Thymus (tissue), 11 donors: Measurements from ENCODE around the gene NGF. TPM values are rescaled to one million over a fixed set of nuclear protein-coding genes. Genes with fewer than 3 reads are reported as not detected.
"Not testable (repeated sequence)": the region's sequence is repeated elsewhere in the genome, so short reads cannot be mapped to it uniquely, and the experiment has no call there.

ENCODE experiments used
- DNase-seq, 9 donors: peaks; one replicate each; pipeline ENCODE4 v3.0.0-alpha.2; 2013; ENCODE audit warnings: low spot score in 9 of 9, low read depth in 6 of 9, missing footprints in 1 of 9
- H3K27ac ChIP-seq, 2 donors: one replicate each; pipeline ENCODE4 v1.5.1; 2013; ENCODE audit warnings: control low read depth in 1 of 2, low read depth in 1 of 2, low read length in 1 of 2, mild to moderate bottlenecking in 1 of 2, moderate library complexity in 1 of 2
- H3K27me3 ChIP-seq, 2 donors: one replicate each; pipeline ENCODE4 v1.5.1; 2013; ENCODE audit warnings: low read length in 1 of 2; ENCODE audit not compliant: control insufficient read depth in 2 of 2, insufficient read depth in 1 of 2
- H3K36me3 ChIP-seq, 2 donors: one replicate each; pipeline ENCODE4 v1.5.1; 2013; ENCODE audit warnings: low read length in 1 of 2, mild to moderate bottlenecking in 1 of 2, moderate library complexity in 1 of 2; ENCODE audit not compliant: control insufficient read depth in 2 of 2, insufficient read depth in 2 of 2
- H3K4me1 ChIP-seq, 2 donors: one replicate each; pipeline ENCODE4 v1.5.1; 2013; ENCODE audit warnings: low read length in 2 of 2; ENCODE audit not compliant: control insufficient read depth in 2 of 2, insufficient read depth in 2 of 2
- H3K4me3 ChIP-seq, 2 donors: one replicate each; pipeline ENCODE4 v1.5.1; 2013; ENCODE audit warnings: low read length in 2 of 2, control low read depth in 1 of 2, mild to moderate bottlenecking in 1 of 2
- H3K9me3 ChIP-seq, 2 donors: one replicate each; pipeline ENCODE4 v1.5.1; 2013; ENCODE audit warnings: low read length in 1 of 2, mild to moderate bottlenecking in 1 of 2; ENCODE audit not compliant: control insufficient read depth in 2 of 2, insufficient read depth in 1 of 2
- WGBS: extraction: QIAGEN DNeasy Blood & Tissue Kit; methylation state at CpG from one replicate; pipeline ENCODE4 v1.1.7; 2013; 5-methylcytosine and 5-hydroxymethylcytosine counted together
- polyA plus RNA-seq: library from polyadenylated mRNA; stranded (reverse); fragments of 200-250 nt; gene quantifications from one replicate; pipeline ENCODE4 v1.2.3, GENCODE V29; 2013
- total RNA-seq: library from RNA; stranded (reverse); fragments of 120-200 nt; gene quantifications from one replicate; pipeline ENCODE4 v1.2.4, GENCODE V29; 2013
- donor health status: healthy.

Gene NGF
- total and polyA plus RNA-seq, 2 donors: 0.47 to 1.1 TPM

DNA sequence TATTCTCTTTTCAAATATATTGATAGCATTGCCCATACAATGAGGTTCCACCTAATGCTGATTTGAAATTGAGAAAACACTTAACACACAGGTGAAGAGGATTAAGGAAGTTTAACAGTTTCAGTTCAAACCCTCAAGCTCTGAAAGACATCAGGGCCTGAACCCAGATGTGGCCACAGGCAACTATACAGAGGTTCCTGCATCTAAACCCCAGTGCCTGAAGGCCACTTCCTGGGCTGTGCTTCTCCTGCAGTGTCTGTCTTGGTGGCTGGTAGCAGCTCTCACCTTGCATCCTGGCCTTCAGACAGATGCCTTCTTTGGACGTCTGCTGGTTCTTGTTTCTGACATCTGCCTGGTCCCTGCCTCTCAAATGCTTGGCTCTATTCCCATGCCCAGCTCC, 25.1 kb upstream of the NGF start:
- Histone ChIP-seq H3K27me3 (no peaks in the 10 kb centered on the region), H3K36me3 (no peaks in the 10 kb centered on the region), H3K4me3 (no peak overlapping the region), H3K27ac (no peak overlapping the region), H3K4me1 (no peaks in the 10 kb centered on the region), H3K9me3 (peaks cover 0 to 10% of the 10 kb centered on the region in 2 donors)
- WGBS: 86% methylated on average over 1 of the region's 1 CpG
- peak in 1 of 9 donors; percentile 13 for DNase-seq

- not testable (repeated sequence) for H3K4me1 ChIP-seq, H3K27ac ChIP-seq, H3K36me3 ChIP-seq, DNase-seq, H3K9me3 ChIP-seq, H3K27me3 ChIP-seq, H3K4me3 ChIP-seq
- WGBS: 97% methylated on average over 26 of the region's 26 CpGs
Measured at GRCh38 chr1:115360505-115361129, 22.6 kb upstream of the NGF start.

DNA sequence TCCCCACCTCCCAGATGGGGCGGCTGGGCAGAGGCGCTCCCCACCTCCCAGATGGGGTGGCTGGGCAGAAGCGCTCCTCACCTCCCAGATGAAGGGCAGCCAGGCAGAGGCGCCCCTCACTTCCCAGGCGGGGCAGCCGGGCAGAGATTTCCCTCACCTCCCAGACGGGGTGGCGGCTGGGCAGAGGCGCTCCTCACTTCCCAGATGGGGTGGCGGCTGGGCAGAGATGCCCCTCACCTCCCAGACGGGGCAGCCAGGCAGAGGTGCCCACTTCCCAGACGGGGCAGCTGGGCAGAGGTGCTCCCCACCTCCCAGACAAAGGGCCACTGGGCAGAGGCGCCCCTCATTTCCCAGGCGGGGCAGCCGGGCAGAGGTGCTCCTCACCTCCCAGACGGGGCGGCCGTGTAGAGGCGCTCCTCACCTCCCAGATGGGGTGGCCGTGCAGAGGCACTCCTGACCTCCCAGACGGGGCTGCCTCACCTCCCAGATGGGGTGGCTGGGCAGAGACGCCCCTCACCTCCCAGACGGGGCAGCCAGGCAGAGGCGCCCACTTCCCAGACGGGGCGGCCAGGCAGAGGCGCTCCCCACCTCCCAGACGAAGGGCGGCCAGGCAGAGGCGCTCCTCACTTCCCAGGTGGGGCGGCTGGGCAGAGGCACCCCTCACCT, 21.9 kb upstream of the NGF start:
- H3K4me1 ChIP-seq, H3K9me3 ChIP-seq, H3K4me3 ChIP-seq, H3K27ac ChIP-seq, H3K36me3 ChIP-seq, DNase-seq, H3K27me3 ChIP-seq: not testable (repeated sequence)
- whole genome bisulfite sequencing: 94% methylated on average over 31 of the region's 31 CpGs

GRCh38 chr1:115356356-115356755, 18.3 kb upstream of the NGF start:
- 92% methylated on average over 2 of the region's 2 CpGs for WGBS
- Histone ChIP-seq H3K27ac (no peak overlapping the region), H3K36me3 (no peaks in the 10 kb centered on the region), H3K4me3 (no peak overlapping the region), H3K27me3 (no peaks in the 10 kb centered on the region), H3K9me3 (peaks cover 0 to 10% of the 10 kb centered on the region in 2 donors), H3K4me1 (no peaks in the 10 kb centered on the region)
- no peak for DNase-seq

DNA sequence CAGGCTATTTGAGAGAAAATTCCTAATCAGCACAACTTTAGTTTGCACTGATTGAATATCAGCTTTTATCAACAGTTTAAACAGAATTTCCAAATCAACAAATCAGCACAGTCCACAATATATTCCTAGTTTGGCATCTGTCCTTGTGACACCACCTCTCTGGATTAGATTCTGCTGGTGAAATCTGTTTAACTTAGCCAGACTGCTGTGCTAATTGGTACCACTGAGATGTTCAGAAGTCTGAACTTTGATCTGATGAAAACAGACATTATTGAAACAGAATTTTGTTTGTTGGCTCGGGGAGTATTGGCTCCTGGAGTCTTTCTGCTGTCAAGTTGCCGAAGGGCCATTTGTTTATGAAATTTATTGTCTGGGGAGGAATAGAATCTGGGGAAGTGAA, 17.0 kb upstream of the NGF start:
- H3K36me3 ChIP-seq: no peaks in the 10 kb centered on the region
- no peak for DNase-seq
- H3K9me3 ChIP-seq: peaks cover 0 to 6% of the 10 kb centered on the region in 2 donors
- H3K27ac ChIP-seq: no peak overlapping the region
- H3K27me3 ChIP-seq: no peaks in the 10 kb centered on the region
- H3K4me1 ChIP-seq: no peaks in the 10 kb centered on the region
- WGBS: 93% methylated on average over 2 of the region's 2 CpGs
- H3K4me3 ChIP-seq: no peak overlapping the region

- DNase-seq: peak in 1 of 9 donors; percentile 22
- Histone ChIP-seq H3K36me3 (no peaks in the 10 kb centered on the region), H3K9me3 (no peaks in the 10 kb centered on the region), H3K4me1 (no peaks in the 10 kb centered on the region), H3K27me3 (no peaks in the 10 kb centered on the region), H3K27ac (no peak overlapping the region), H3K4me3 (no peak overlapping the region)
- WGBS: 52% methylated on average over 5 of the region's 5 CpGs
Measured at GRCh38 chr1:115351143-115351542, 13.1 kb upstream of the NGF start.

- no peaks in the 10 kb centered on the region for H3K27me3 ChIP-seq
- H3K9me3 ChIP-seq: no peaks in the 10 kb centered on the region
- no peaks in the 10 kb centered on the region for H3K36me3 ChIP-seq
- no peak for DNase-seq
- WGBS: 92% methylated on average over 4 of the region's 4 CpGs
- no peaks in the 10 kb centered on the region for H3K4me1 ChIP-seq
- no peak overlapping the region for H3K4me3 ChIP-seq
- no peak overlapping the region for H3K27ac ChIP-seq
Measured at GRCh38 chr1:115348636-115349035, 10.6 kb upstream of the NGF start.

DNA sequence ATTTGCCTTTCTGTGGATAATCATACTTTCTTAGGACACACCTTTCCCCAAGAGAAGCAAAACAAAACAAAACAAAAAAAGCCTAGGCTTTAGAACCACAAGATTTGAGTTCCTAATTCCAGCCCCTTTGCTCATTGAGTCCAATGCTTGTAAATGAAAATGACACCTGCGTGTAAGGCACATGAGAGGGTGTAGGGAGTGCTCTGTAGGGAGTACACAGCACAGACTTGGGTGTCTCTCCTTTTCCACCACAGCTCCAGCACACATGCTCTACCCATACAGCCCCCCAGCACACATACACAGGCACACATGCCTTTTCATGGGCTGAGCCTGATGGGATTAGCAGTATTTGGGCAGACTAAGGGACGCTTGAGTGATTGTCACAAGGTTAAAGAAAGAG, 9.2 kb upstream of the NGF start:
- H3K27ac ChIP-seq: no peak overlapping the region
- H3K4me3 ChIP-seq: no peak overlapping the region
- no peaks in the 10 kb centered on the region for H3K27me3 ChIP-seq
- no peaks in the 10 kb centered on the region for H3K36me3 ChIP-seq
- no peak for DNase-seq
- no peaks in the 10 kb centered on the region for H3K9me3 ChIP-seq
- H3K4me1 ChIP-seq: no peaks in the 10 kb centered on the region
- 87% methylated on average over 2 of the region's 2 CpGs for WGBS

- Histone ChIP-seq H3K9me3 (no peaks in the 10 kb centered on the region), H3K27me3 (peaks cover 16 to 24% of the 10 kb centered on the region in 2 donors), H3K4me1 (no peaks in the 10 kb centered on the region), H3K27ac (no peak overlapping the region), H3K36me3 (no peaks in the 10 kb centered on the region), H3K4me3 (no peak overlapping the region)
- DNase-seq: no peak
- WGBS: 93% methylated on average over 2 of the region's 2 CpGs
Measured at GRCh38 chr1:115343200-115343737, 5.2 kb upstream of the NGF start.
